Measurements from ENCODE around the gene SCAF1. TPM values are rescaled to one million over a fixed set of nuclear protein-coding genes. Genes with fewer than 3 reads are reported as not detected.

Gene SCAF1
- total and polyA plus RNA-seq, 2 of the 13 experiments (the other 11 are each of a cell fraction or from before 2014, with no cell fraction given), result 3.3 to 6.1 TPM

- TF ChIP-seq CSRNP1 (CRISPR knock-in tag; IDR thresholded peaks at IDR 0.05) (no peak), DMAP1 (CRISPR knock-in tag; IDR thresholded peaks at IDR 0.05) (peak; percentile 68; the same call in 1 of the 2 replicates), RAD21 (CRISPR knock-in tag; IDR thresholded peaks at IDR 0.05) (no peak), YY1 (IDR thresholded peaks at IDR 0.05; ENCODE audit: insufficient read depth, insufficient replicate concordance, low read depth, low read length) (peak; percentile 95), ZGPAT (CRISPR knock-in tag; IDR thresholded peaks at IDR 0.05) (peak; percentile 84), ZNF75D (CRISPR knock-in tag; IDR thresholded peaks at IDR 0.05; ENCODE audit: borderline replicate concordance) (no peak), ZFAT (CRISPR knock-in tag; conservative IDR thresholded peaks at IDR 0.05) (no peak), JARID2 (CRISPR knock-in tag; IDR thresholded peaks at IDR 0.05; ENCODE audit: insufficient replicate concordance) (no peak), ZNF782 (CRISPR knock-in tag; IDR thresholded peaks at IDR 0.05; ENCODE audit: borderline replicate concordance) (no peak), SETDB1 (CRISPR knock-in tag; IDR thresholded peaks at IDR 0.05; ENCODE audit: borderline replicate concordance) (no peak), MYNN (CRISPR knock-in tag; IDR thresholded peaks at IDR 0.05; ENCODE audit: low read depth) (no peak), TP53 (CRISPR knock-in tag; conservative IDR thresholded peaks at IDR 0.05) (no peak), CREB3 (CRISPR knock-in tag; IDR thresholded peaks at IDR 0.05) (peak; percentile 61; the same call in 1 of the 2 replicates), U2AF1 (optimal IDR thresholded peaks at IDR 0.05; ENCODE audit: low read depth, low read length) (no peak), ZNF589 (CRISPR knock-in tag; conservative IDR thresholded peaks at IDR 0.05) (0 out of 2 replicates have a peak, but pooled peaks have one; percentile 30), PAWR (CRISPR knock-in tag; IDR thresholded peaks at IDR 0.05; ENCODE audit: borderline replicate concordance) (no peak), ZBED4 (CRISPR knock-in tag; IDR thresholded peaks at IDR 0.05; ENCODE audit: borderline replicate concordance) (no peak), TRIM24 (CRISPR knock-in tag; IDR thresholded peaks at IDR 0.05) (no peak), JUNB (CRISPR knock-in tag; IDR thresholded peaks at IDR 0.05; ENCODE audit: borderline replicate concordance) (no peak), ZFY (CRISPR knock-in tag; IDR thresholded peaks at IDR 0.05) (peak; percentile 80)
Measured at GRCh38 chr19:49641688-49642491, at the start of gene SCAF1 (continued).

Data from HepG2 (cell line).